ENCODE measurements around the gene RALA.

- TF ChIP-seq CTCF (IDR thresholded peaks at IDR 0.05) (no peak), POLR2A (IDR thresholded peaks at IDR 0.05) (no peak)
These were observed 126.3 kb downstream of the RALA start for GRCh38 chr7:39749717-39750116.
